Upper lobe of right lung (tissue), 1 donor: ENCODE results near the gene GPSM1. TPM values are rescaled to one million over a fixed set of nuclear protein-coding genes. Genes with fewer than 3 reads are reported as not detected.

ENCODE experiments used
- ATAC-seq: fragments of 200-7000 bp; cut with Tn5 transposase; one replicate; pipeline ENCODE4 v1.9.1; 2020; ENCODE audit warnings: mild to moderate bottlenecking, moderate library complexity
- DNase-seq: peaks from one replicate; pipeline ENCODE4 v3.0.0-alpha.2; 2020
- H3K27ac ChIP-seq: fragments of 200-600 bp; one replicate; pipeline ENCODE4 v1.8.0; 2022
- H3K27me3 ChIP-seq: fragments of 200-600 bp; one replicate; pipeline ENCODE4 v1.8.0; 2022; ENCODE audit warnings: mild to moderate bottlenecking
- H3K36me3 ChIP-seq: fragments of 200-600 bp; one replicate; pipeline ENCODE4 v1.8.0; 2022
- H3K4me1 ChIP-seq: fragments of 200-600 bp; one replicate; pipeline ENCODE4 v1.8.0; 2022
- H3K4me3 ChIP-seq: fragments of 200-600 bp; one replicate; pipeline ENCODE4 v1.8.0; 2022; ENCODE audit warnings: mild to moderate bottlenecking
- H3K9me3 ChIP-seq: fragments of 200-600 bp; one replicate; pipeline ENCODE4 v1.8.0; 2022
- intact Hi-C: fragments of 100-400 bp; cut with DNase I; formaldehyde crosslinking; loops from one replicate; pipeline ENCODE4 v1.11.0; 2022
- total RNA-seq: library from RNA; stranded (reverse); fragmentation: NEBNext Ultra II Directional; extraction: Animal tissue kit (Norgen Biotek cat#: 25700); gene quantifications from one replicate; pipeline ENCODE4 v1.2.1, GENCODE V29; 2021
- TF ChIP-seq, protein P1 (sequence below): fragments of 200-600 bp; IDR thresholded peaks from one replicate; pipeline ENCODE4 v1.8.0; 2022; ENCODE audit warnings: antibody characterized with exemption
- donor health status: DM: no; HTN: yes; CAD: no; lungs with severe emphysema.

GPSM1 gene
- total RNA-seq, 1 donor from 2014 or later, result 27.3 TPM

DNA sequence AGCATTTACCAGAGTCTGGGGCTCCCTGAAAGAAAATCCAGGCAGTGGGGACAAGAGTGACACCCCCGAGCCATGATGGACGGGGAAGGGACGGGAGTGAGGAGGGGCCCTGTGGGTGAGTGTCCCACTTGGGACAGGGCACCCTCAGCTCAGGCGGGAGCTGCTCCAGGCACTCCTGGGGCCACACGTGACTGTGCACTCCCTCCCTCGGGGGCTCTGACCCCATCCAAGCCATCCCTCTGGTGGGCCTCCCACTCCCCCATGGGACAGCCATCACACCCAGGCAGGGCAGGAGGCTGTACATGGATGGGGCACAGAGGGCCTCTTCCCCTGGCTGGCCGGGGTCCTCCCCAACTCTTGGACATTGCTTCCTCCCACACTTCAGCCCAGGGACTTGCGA is 49.1 kb downstream of the GPSM1 start:
- DNase-seq, result no peak
- Histone ChIP-seq H3K9me3 (no peaks in the 10 kb centered on the region), H3K4me3 (no peak overlapping the region), H3K36me3 (peaks cover 14% of the 10 kb centered on the region), H3K27ac (no peak overlapping the region), H3K4me1 (peaks cover 8% of the 10 kb centered on the region), H3K27me3 (no peaks in the 10 kb centered on the region)
- TF ChIP-seq, protein P1, sequence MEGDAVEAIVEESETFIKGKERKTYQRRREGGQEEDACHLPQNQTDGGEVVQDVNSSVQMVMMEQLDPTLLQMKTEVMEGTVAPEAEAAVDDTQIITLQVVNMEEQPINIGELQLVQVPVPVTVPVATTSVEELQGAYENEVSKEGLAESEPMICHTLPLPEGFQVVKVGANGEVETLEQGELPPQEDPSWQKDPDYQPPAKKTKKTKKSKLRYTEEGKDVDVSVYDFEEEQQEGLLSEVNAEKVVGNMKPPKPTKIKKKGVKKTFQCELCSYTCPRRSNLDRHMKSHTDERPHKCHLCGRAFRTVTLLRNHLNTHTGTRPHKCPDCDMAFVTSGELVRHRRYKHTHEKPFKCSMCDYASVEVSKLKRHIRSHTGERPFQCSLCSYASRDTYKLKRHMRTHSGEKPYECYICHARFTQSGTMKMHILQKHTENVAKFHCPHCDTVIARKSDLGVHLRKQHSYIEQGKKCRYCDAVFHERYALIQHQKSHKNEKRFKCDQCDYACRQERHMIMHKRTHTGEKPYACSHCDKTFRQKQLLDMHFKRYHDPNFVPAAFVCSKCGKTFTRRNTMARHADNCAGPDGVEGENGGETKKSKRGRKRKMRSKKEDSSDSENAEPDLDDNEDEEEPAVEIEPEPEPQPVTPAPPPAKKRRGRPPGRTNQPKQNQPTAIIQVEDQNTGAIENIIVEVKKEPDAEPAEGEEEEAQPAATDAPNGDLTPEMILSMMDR, result no peak
- intact Hi-C loops, result no loop called here
- ATAC-seq, result no peak

DNA sequence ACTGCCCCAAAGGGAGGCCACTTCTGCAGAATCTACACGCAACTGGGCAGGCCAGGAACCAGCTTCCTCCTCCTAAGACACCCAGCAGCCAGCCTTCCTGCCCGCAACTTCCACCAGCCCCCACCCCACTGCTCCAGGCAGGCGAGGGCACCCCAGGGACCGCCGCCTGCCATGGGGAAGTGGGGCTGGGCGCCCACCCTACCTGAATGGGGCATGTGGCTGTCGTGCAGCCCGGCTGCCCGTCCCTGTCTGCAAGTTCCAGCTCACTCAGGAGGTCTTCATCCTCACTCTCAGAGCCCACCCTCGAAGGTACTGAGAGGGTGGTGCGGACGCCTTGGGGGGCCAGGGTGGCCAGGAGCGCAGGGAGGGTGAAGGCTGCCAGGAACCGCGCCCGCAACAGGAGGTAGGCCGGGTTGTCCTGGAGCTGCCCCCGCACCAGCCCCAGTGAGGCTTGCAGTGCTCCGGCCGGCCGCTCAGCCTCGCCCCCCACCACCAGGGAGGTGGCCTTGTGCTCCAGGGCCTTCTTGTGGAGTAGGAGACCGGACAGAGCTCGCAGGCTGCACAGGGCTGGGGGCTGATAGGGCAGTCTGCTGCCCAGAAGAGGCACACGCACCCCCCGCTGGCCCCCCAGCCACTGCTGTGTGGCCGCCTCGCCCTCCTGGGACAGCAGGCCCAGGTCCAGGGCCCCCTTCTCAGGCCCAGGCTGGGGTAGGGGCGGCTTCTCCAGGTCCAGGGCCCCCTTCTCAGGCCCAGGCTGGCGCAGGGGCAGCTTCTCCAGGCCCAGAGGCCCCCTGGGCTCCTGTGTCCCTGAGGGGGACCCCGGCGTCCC is 50.2 kb downstream of the GPSM1 start:
- Histone ChIP-seq H3K4me3 (no peak overlapping the region), H3K9me3 (no peaks in the 10 kb centered on the region), H3K36me3 (peaks cover 20% of the 10 kb centered on the region), H3K27ac (no peak overlapping the region), H3K4me1 (peaks cover 3% of the 10 kb centered on the region), H3K27me3 (no peaks in the 10 kb centered on the region)
- intact Hi-C loops, result no loop called here
- ATAC-seq (no peak), DNase-seq (no peak)
- TF ChIP-seq, protein P1, result no peak

DNA sequence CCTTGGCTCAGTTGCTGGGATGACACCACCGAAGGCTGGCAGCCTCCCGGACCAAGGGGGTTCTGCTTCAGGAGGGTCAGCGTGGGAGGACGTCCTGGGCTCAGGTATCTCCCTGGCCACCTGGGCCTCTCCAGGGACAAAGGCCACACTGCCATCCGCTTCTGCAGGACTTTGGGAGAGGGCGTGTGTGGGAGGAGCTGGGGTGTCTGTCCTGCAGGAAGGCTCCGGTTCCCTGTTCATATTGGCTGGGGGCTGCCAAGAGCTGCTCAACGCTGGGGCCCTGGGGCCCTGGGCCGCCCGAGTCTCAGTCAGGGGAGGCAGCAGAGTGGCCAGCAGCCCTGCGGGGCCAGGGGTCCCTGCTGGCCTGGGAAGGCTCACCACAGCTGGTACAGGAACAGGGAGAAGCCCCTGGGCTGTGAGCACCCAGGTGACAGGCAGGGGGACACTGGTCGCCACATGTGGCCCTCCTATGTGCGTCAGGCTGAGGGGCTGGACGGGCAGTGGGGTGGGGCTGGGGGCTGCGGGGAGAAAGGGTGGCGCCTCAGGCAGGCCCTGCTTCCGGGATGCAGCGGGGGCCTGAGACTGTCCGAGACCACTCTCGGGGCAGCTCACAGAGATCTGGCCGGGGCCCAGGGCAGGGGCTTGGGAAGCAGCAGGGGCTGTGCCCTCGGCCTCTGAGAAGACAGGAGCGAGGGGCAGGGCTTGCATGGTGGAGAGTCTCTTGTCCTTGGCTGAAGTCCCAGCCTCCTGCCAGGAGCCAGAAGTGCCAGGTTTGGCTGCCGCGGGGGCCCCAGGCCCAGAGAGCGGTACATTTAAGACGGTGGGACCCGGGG is 51.0 kb downstream of the GPSM1 start:
- ATAC-seq, result no peak
- no peak overlapping the region for H3K4me3 ChIP-seq
- no peak overlapping the region for H3K27ac ChIP-seq
- TF ChIP-seq, protein P1, result no peak
- intact Hi-C loops, result no loop called here
- no peaks in the 10 kb centered on the region for H3K9me3 ChIP-seq
- no peaks in the 10 kb centered on the region for H3K4me1 ChIP-seq
- no peaks in the 10 kb centered on the region for H3K27me3 ChIP-seq
- no peak for DNase-seq
- H3K36me3 ChIP-seq, result peaks cover 28% of the 10 kb centered on the region

DNA sequence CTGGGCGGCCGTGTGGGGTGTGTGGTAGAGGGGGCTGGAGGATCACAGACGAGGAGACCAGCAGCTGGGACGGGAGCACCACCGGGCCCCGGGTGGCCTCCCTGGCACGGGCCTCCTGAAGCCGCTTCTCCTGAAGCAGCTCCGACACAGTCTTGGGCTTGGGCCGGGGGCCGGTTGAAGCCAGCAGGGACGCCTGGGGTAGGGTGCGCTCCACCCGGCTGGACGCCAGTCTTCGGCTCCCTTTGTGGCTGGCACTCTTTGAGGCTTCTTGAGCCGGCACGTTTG is 51.6 kb downstream of the GPSM1 start:
- no peaks in the 10 kb centered on the region for H3K4me1 ChIP-seq
- intact Hi-C loops, result no loop called here
- no peak overlapping the region for H3K4me3 ChIP-seq
- ATAC-seq (no peak), DNase-seq (no peak)
- no peak overlapping the region for H3K27ac ChIP-seq
- TF ChIP-seq, protein P1, result no peak
- H3K36me3 ChIP-seq, result peaks cover 31% of the 10 kb centered on the region
- no peaks in the 10 kb centered on the region for H3K9me3 ChIP-seq
- H3K27me3 ChIP-seq, result no peaks in the 10 kb centered on the region

DNA sequence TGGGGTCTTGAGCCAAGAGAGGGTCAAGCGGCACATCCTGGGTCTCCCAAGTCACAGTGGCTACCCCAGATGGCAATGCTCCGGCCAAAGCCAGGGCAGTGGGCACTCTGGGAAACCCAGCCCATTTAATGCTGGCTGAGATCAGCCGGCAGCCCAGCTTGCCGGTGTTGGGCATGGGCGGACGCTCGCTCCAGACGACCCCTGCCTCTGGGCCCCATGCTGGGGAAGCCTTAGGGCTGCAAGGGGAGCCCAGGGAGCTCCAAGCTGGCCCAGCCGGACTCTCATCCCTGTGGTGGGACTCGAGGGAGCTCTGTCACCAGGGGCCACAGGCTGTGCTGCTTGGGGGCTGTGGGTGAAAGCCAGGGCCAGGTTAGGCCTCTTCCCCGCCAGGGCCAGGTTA is 52.1 kb downstream of the GPSM1 start:
- no peak for ATAC-seq
- H3K4me1 ChIP-seq, result no peaks in the 10 kb centered on the region
- H3K27me3 ChIP-seq, result no peaks in the 10 kb centered on the region
- DNase-seq, result no peak
- no peak overlapping the region for H3K4me3 ChIP-seq
- TF ChIP-seq, protein P1, result no peak
- no peak overlapping the region for H3K27ac ChIP-seq
- intact Hi-C loops, result no loop called here
- H3K36me3 ChIP-seq, result peaks cover 36% of the 10 kb centered on the region
- no peaks in the 10 kb centered on the region for H3K9me3 ChIP-seq
